IMR-90 (cell line): ENCODE measurements around the gene NUB1. TPM values are rescaled to one million over a fixed set of nuclear protein-coding genes. Genes with fewer than 3 reads are reported as not detected.

Experiments used
- ATAC-seq: fragments of 200-7000 bp; cut with Tn5 transposase; 2 replicates; pipeline ENCODE4 v1.9.1; 2020; ENCODE audit warnings: low read depth, mild to moderate bottlenecking, moderate library complexity
- BruUV-seq: library from RNA; stranded (reverse); fragments of 400-500 nt; replicated peaks from 2 replicates; lab custom pipeline; 2021; lab: Mats Ljungman, UMichigan
- CTCF ChIA-PET: fragments of 300-600 bp; formaldehyde crosslinking; extraction: SDS; loops from one replicate; lab custom pipeline; 2021; ENCODE audit warnings: antibody characterized with exemption; lab: Yijun Ruan, JAX
- POLR2A ChIA-PET: fragments of 300-600 bp; sonication (Branson Sonifier 250); formaldehyde crosslinking; loops from one replicate; lab custom pipeline; 2022; ENCODE audit warnings: antibody characterized with exemption; ENCODE audit not compliant: unreplicated experiment; lab: Charles Lee
- DNase-seq: peaks from one replicate; pipeline ENCODE4 v3.0.0; 2013
- H2AFZ ChIP-seq: replicated peaks from 2 replicates; pipeline ENCODE3; 2013; ENCODE audit warnings: low read length, mild to moderate bottlenecking; ENCODE audit not compliant: poor library complexity
- H2AK5ac ChIP-seq: 2 replicates; pipeline ENCODE4 v1.6.1; 2013; ENCODE audit warnings: low read depth, low read length, inconsistent platforms
- H2AK9ac ChIP-seq: replicated peaks from 2 replicates; pipeline ENCODE3; 2013; ENCODE audit warnings: mild to moderate bottlenecking, low read depth, low read length, moderate library complexity; ENCODE audit not compliant: poor library complexity
- H2BK120ac ChIP-seq: 2 replicates; pipeline ENCODE4 v1.6.1; 2013; ENCODE audit warnings: low read depth, low read length, inconsistent platforms
- H2BK15ac ChIP-seq: 3 replicates; pipeline ENCODE4 v1.6.1; 2013; ENCODE audit warnings: low read depth, low read length, inconsistent platforms
- H2BK20ac ChIP-seq: 2 replicates; pipeline ENCODE4 v1.6.1; 2013; ENCODE audit warnings: low read depth, mild to moderate bottlenecking, inconsistent platforms, low read length, moderate library complexity
- H2BK5ac ChIP-seq: 2 replicates; pipeline ENCODE4 v1.6.1; 2013; ENCODE audit warnings: mild to moderate bottlenecking, low read depth, low read length, inconsistent platforms; ENCODE audit not compliant: poor library complexity, severe bottlenecking
- H3K14ac ChIP-seq: replicated peaks from 2 replicates; pipeline ENCODE4 v1.6.1; 2013; ENCODE audit warnings: low read depth, low read length, inconsistent platforms
- H3K18ac ChIP-seq: 2 replicates; pipeline ENCODE4 v1.6.1; 2013; ENCODE audit warnings: low read depth, low read length, control low read depth
- H3K23ac ChIP-seq: 2 replicates; pipeline ENCODE4 v1.6.1; 2013; ENCODE audit warnings: low read depth, low read length, inconsistent platforms
- H3K27ac ChIP-seq: 2 replicates; pipeline ENCODE4 v1.5.1; 2013; ENCODE audit warnings: mild to moderate bottlenecking, control low read depth, low read length; ENCODE audit not compliant: insufficient read depth
- H3K27me3 ChIP-seq: 2 replicates; pipeline ENCODE4 v1.6.1; 2013; ENCODE audit warnings: low read length; ENCODE audit not compliant: control insufficient read depth, insufficient read depth
- H3K36me3 ChIP-seq: 2 replicates; pipeline ENCODE4 v1.6.1; 2013; ENCODE audit warnings: low read length, mixed read lengths; ENCODE audit not compliant: control insufficient read depth, insufficient read depth
- H3K4ac ChIP-seq: 2 replicates; pipeline ENCODE4 v1.6.1; 2013; ENCODE audit warnings: low read depth, low read length, inconsistent platforms
- H3K4me1 ChIP-seq: 2 replicates; pipeline ENCODE4 v1.6.1; 2013; ENCODE audit warnings: low read length, mixed read lengths; ENCODE audit not compliant: control insufficient read depth, insufficient read depth
- H3K4me2 ChIP-seq: 2 replicates; pipeline ENCODE4 v1.6.1; 2013; ENCODE audit warnings: low read depth, mild to moderate bottlenecking, control low read depth, low read length, moderate library complexity
- H3K4me3 ChIP-seq: 2 replicates; pipeline ENCODE4 v1.5.1; 2013; ENCODE audit warnings: low read depth, mild to moderate bottlenecking, control low read depth, low read length, moderate library complexity; ENCODE audit not compliant: insufficient read depth
- H3K56ac ChIP-seq: 2 replicates; pipeline ENCODE4 v1.6.1; 2013; ENCODE audit warnings: low read length, inconsistent platforms; ENCODE audit not compliant: insufficient read depth; ENCODE audit errors: extremely low read depth
- H3K79me1 ChIP-seq, 2 experiments: 2 replicates each; pipeline ENCODE4 v1.6.1; 2013; ENCODE audit warnings: low read length in 2 of 2, inconsistent platforms in 1 of 2, low read depth in 1 of 2
- H3K9ac ChIP-seq: 2 replicates; pipeline ENCODE4 v1.6.1; 2013; ENCODE audit warnings: low read depth, low read length, control low read depth
- H3K9me1 ChIP-seq: 2 replicates; pipeline ENCODE4 v1.6.1; 2013; ENCODE audit warnings: low read length, inconsistent platforms; ENCODE audit not compliant: insufficient read depth
- H3K9me3 ChIP-seq: 2 replicates; pipeline ENCODE4 v1.6.1; 2013; ENCODE audit warnings: low read length; ENCODE audit not compliant: control insufficient read depth, insufficient read depth
- H4K20me1 ChIP-seq: 2 replicates; pipeline ENCODE4 v1.6.1; 2013; ENCODE audit warnings: low read length, inconsistent platforms; ENCODE audit not compliant: insufficient read depth
- H4K5ac ChIP-seq: 2 replicates; pipeline ENCODE4 v1.6.1; 2013; ENCODE audit warnings: mild to moderate bottlenecking, low read depth, low read length, control low read depth
- H4K8ac ChIP-seq, 2 experiments: 2 replicates each; pipeline ENCODE4 v1.6.1; 2013; ENCODE audit warnings: low read depth in 2 of 2, low read length in 2 of 2, control low read depth in 1 of 2, inconsistent platforms in 1 of 2
- H4K91ac ChIP-seq: 2 replicates; pipeline ENCODE4 v1.6.1; 2013; ENCODE audit warnings: low read depth, low read length, inconsistent platforms; ENCODE audit not compliant: insufficient read depth
- BHLHE40 ChIP-seq: fragments of 150-350 bp; IDR thresholded peaks from 2 replicates; pipeline ENCODE4 v1.6.1; 2016; ENCODE audit warnings: mild to moderate bottlenecking, low read depth, low read length
- CEBPB ChIP-seq: IDR thresholded peaks from 2 replicates; pipeline ENCODE4 v1.6.1; 2012; ENCODE audit warnings: low read depth, low read length, improper control_type of control experiment
- CHD1 ChIP-seq: IDR thresholded peaks from 2 replicates; pipeline ENCODE4 v1.6.1; 2012; ENCODE audit warnings: low read depth, low read length, improper control_type of control experiment
- CTCF ChIP-seq: conservative IDR thresholded peaks from 2 replicates; pipeline ENCODE4 v1.5.1; 2012; ENCODE audit warnings: mild to moderate bottlenecking, low read depth, low read length, improper control_type of control experiment
- ELK1 ChIP-seq: fragments of 150-350 bp; IDR thresholded peaks from 2 replicates; pipeline ENCODE4 v1.6.1; 2016; ENCODE audit warnings: low read depth, mild to moderate bottlenecking, low read length, moderate library complexity, borderline replicate concordance
- FOS ChIP-seq: fragments of 150-350 bp; IDR thresholded peaks from 2 replicates; pipeline ENCODE4 v1.6.1; 2016; ENCODE audit warnings: low read depth, low read length
- MAFK ChIP-seq: IDR thresholded peaks from 2 replicates; pipeline ENCODE4 v1.6.1; 2012; ENCODE audit warnings: low read depth, low read length, improper control_type of control experiment
- MAZ ChIP-seq: IDR thresholded peaks from 2 replicates; pipeline ENCODE4 v1.6.1; 2012; ENCODE audit warnings: low read depth, mild to moderate bottlenecking, low read length, improper control_type of control experiment, moderate library complexity, borderline replicate concordance
- MXI1 ChIP-seq: IDR thresholded peaks from 2 replicates; pipeline ENCODE4 v1.6.1; 2012; ENCODE audit warnings: low read depth, mild to moderate bottlenecking, low read length, moderate library complexity, borderline replicate concordance
- NFE2L2 ChIP-seq: fragments of 150-350 bp; IDR thresholded peaks from 2 replicates; pipeline ENCODE4 v1.6.1; 2016; ENCODE audit warnings: low read depth, mild to moderate bottlenecking, low read length
- POLR2A ChIP-seq: IDR thresholded peaks from 2 replicates; pipeline ENCODE4 v1.6.1; 2012; ENCODE audit warnings: mild to moderate bottlenecking, low read depth, low read length
- RAD21 ChIP-seq: IDR thresholded peaks from 2 replicates; pipeline ENCODE4 v1.6.1; 2012; ENCODE audit warnings: low read length, improper control_type of control experiment
- RCOR1 ChIP-seq: IDR thresholded peaks from 2 replicates; pipeline ENCODE4 v1.6.1; 2012; ENCODE audit warnings: mild to moderate bottlenecking, low read length, improper control_type of control experiment; ENCODE audit not compliant: insufficient replicate concordance
- RFX5 ChIP-seq: IDR thresholded peaks from 2 replicates; pipeline ENCODE4 v1.8.0; 2012; ENCODE audit warnings: low read depth, mild to moderate bottlenecking, low read length, moderate library complexity
- SMC3 ChIP-seq: fragments of 150-350 bp; IDR thresholded peaks from 2 replicates; pipeline ENCODE4 v1.6.1; 2016; ENCODE audit warnings: low read depth, mild to moderate bottlenecking, antibody characterized with exemption, low read length, moderate library complexity
- USF2 ChIP-seq: fragments of 150-350 bp; IDR thresholded peaks from 2 replicates; pipeline ENCODE4 v1.6.1; 2017; ENCODE audit warnings: mild to moderate bottlenecking, antibody characterized with exemption, low read length, low read depth
- WGBS, 2 experiments: methylation state at CpG; one replicate each; pipeline versions ENCODE4 v1.1.5 to v1.1.7; 2013; ENCODE audit warnings: missing lambda C conversion rate in 2 of 2; ENCODE audit not compliant: insufficient read length in 1 of 2; ENCODE audit errors: extremely low coverage in 2 of 2; 5-methylcytosine and 5-hydroxymethylcytosine counted together
- dilution Hi-C: fragments of 300-500 bp; cut with HindIII; formaldehyde crosslinking; loops from one replicate; pipeline ENCODE4 v1.14.3; 2018; ENCODE audit warnings: low sequenced_read_pairs; ENCODE audit not compliant: unreplicated experiment
- in situ Hi-C: fragments of 300-500 bp; cut with MboI; formaldehyde crosslinking; loops from 3 replicates; pipeline ENCODE4 v1.14.3; 2019; ENCODE audit warnings: low sequenced_read_pairs, inconsistent platforms, mixed read lengths
- intact Hi-C: fragments of 100-400 bp; cut with micrococcal nuclease; formaldehyde crosslinking; loops from 2 replicates; pipeline ENCODE4 v1.10.0; 2022
- polyA plus RNA-seq, 3 experiments: library from polyadenylated mRNA; depleted of rRNA; stranded (reverse); fragments of >200 nt; gene quantifications; 2 replicates each; pipeline ENCODE4 v1.2.3, GENCODE V29; 2012; ENCODE audit warnings: low replicate concordance in 1 of 3
- total RNA-seq: library from RNA; depleted of rRNA; stranded (reverse); fragments of >200 nt; gene quantifications from 2 replicates; pipeline ENCODE4 v1.2.3, GENCODE V29; 2012

Gene NUB1
- total and polyA plus RNA-seq, 2 of the 4 experiments (the other 2 are of a cell fraction) = 20.1 to 29.7 TPM

- no peak overlapping the region for H4K5ac ChIP-seq
- no peak for TF ChIP-seq RFX5
- no peak for TF ChIP-seq MXI1
- no peak for TF ChIP-seq FOS
- TF ChIP-seq NFE2L2 = no peak
- no peak for TF ChIP-seq POLR2A
- TF ChIP-seq ELK1 = no peak
- TF ChIP-seq RCOR1 = no peak
- TF ChIP-seq CEBPB = no peak
- no peak for TF ChIP-seq RAD21
- no peak for TF ChIP-seq CHD1
- no peak for TF ChIP-seq MAFK
- TF ChIP-seq USF2 = no peak
- no peak for TF ChIP-seq BHLHE40
- no peak for TF ChIP-seq SMC3
- no peak for TF ChIP-seq CTCF
- TF ChIP-seq MAZ = no peak
- H3K4me1 ChIP-seq = peaks cover 5% of the 10 kb centered on the region; the same call in 1 of the 2 replicates
- DNase-seq (no peak), ATAC-seq (no peak)
- no peak overlapping the region for H3K4me2 ChIP-seq
- no peaks in the 10 kb centered on the region for H3K79me1 ChIP-seq
- no peaks in the 10 kb centered on the region for H3K36me3 ChIP-seq
- BruUV-seq = no TSS peak
- no peak overlapping the region for H3K4me3 ChIP-seq
- no peak overlapping the region for H2BK5ac ChIP-seq
- in situ Hi-C loops = no loop called here
- peaks cover 42% of the 10 kb centered on the region for H3K27me3 ChIP-seq
- H3K9me1 ChIP-seq = 0 out of 2 replicates have a peak, but pooled peaks cover 3% of the 10 kb centered on the region
- no peak overlapping the region for H3K27ac ChIP-seq
- no peak overlapping the region for H2AFZ ChIP-seq
- intact Hi-C loops = no loop called here
- dilution Hi-C loops = no loop called here
- WGBS, 2 experiments = 95% methylated on average over 3 of the region's 10 CpGs; no CpG with 5 or more reads in 1 of the 2 experiments
- POLR2A ChIA-PET = no interaction called here
- no peak overlapping the region for H2BK15ac ChIP-seq
- H2AK9ac ChIP-seq = no peak overlapping the region
- no peak overlapping the region for H3K14ac ChIP-seq
- no peak overlapping the region for H3K9ac ChIP-seq
- no peaks in the 10 kb centered on the region for H4K20me1 ChIP-seq
- H4K91ac ChIP-seq = no peak overlapping the region
- no peak overlapping the region for H2BK20ac ChIP-seq
- no peak overlapping the region for H2BK120ac ChIP-seq
- no peak overlapping the region for H3K23ac ChIP-seq
- no peak overlapping the region for H3K56ac ChIP-seq
- no peaks in the 10 kb centered on the region for H3K9me3 ChIP-seq
- H3K4ac ChIP-seq = no peak overlapping the region
- CTCF ChIA-PET = no interaction called here
- H4K8ac ChIP-seq = no peak overlapping the region
- H2AK5ac ChIP-seq = no peak overlapping the region
- no peak overlapping the region for H3K18ac ChIP-seq
Observed at GRCh38 chr7:151405588-151405987, 64.0 kb downstream of the NUB1 start.
